GM21737 (cell line): ENCODE data around the gene SLCO4A1.

Experiments used
- ATAC-seq: cut with Tn5 transposase; IDR thresholded peaks from one replicate; pipeline ENCODE4 v1.9.1; 2021; ENCODE audit warnings: mild to moderate bottlenecking, moderate library complexity; ENCODE audit not compliant: unreplicated experiment

SLCO4A1 gene

DNA sequence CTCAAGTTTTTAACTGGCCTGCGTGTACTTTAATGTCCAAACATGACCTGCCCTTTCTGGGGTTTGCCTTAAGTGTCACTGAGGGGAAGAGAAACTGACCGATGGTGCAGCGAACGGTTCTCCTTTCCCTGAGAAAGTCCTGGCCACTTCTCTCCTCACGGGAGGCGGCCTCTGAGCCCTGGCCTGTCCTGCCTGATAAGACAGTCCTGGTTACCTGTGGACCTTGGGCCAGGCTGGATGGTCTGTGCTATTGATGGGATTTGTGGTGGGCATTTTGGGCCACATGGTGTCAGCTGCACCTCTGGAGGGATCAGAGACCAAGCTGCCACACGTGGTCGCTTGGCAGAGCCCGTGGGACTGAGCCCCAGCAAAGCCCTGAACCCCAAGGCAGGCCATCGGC lies 54.7 kb downstream of the SLCO4A1 start:
- ATAC-seq, result no peak

GRCh38 chr20:62697468-62697912 lies 55.2 kb downstream of the SLCO4A1 start:
- ATAC-seq, result no peak

- no peak for ATAC-seq
These were observed 55.9 kb downstream of the SLCO4A1 start for GRCh38 chr20:62698231-62698630.

DNA sequence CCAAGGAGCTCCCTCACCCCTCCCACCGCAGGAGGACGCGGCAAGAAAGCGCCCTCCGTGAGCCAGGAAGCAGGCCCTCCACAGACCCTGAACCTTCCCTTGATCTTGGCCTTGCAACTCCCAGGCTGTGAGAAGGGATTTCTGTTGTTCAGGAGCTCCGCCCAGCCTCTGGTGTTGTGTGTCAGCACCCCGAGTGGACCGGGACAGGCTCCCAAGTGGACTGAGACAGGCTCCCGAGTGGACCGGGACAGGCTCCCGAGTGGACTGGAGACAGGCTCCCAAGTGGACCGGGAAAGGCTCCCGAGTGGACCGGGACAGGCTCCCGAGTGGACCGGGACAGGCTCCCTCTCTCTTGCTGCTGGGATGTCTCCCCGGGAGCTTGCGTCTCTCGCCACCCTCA lies 57.0 kb downstream of the SLCO4A1 start:
- no peak for ATAC-seq

- ATAC-seq, result no peak
These were observed 57.4 kb downstream of the SLCO4A1 start for GRCh38 chr20:62699741-62700140.

DNA sequence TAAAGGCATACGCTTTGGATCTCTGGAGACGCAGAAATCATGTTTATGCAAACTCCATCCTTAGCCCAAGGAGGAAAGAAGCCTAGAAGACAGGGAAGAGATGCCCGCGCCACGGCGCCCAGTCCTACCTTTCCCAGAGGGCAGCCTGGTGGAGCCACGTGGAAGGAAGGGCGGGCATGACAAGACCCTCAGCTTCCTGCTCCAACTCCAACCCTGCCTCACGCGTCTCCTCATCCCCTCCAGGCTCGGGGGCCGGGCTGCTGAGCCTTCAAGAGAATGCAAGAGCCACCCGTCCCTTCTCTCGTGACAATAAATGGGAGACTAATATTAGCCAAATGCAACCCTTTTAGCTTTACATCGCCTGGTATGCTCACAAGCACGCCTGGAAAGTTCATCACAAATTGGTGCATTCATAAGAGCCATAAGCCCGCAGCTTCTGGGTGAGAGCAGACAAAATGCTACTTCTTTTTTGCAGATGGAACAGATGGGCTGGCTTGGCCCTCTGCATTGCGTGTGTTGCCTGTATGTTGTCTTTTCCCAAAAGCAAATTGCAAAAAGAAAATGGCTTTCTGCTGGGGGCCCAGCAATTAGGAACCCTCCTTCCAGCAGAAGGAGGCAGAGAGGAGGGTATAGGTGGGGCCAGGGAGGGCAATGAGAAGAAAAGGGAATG lies 58.1 kb downstream of the SLCO4A1 start:
- no peak for ATAC-seq

GRCh38 chr20:62701161-62702012 lies 59.1 kb downstream of the SLCO4A1 start:
- ATAC-seq, result no peak

GRCh38 chr20:62702013-62702300 lies 59.7 kb downstream of the SLCO4A1 start:
- no peak for ATAC-seq

DNA sequence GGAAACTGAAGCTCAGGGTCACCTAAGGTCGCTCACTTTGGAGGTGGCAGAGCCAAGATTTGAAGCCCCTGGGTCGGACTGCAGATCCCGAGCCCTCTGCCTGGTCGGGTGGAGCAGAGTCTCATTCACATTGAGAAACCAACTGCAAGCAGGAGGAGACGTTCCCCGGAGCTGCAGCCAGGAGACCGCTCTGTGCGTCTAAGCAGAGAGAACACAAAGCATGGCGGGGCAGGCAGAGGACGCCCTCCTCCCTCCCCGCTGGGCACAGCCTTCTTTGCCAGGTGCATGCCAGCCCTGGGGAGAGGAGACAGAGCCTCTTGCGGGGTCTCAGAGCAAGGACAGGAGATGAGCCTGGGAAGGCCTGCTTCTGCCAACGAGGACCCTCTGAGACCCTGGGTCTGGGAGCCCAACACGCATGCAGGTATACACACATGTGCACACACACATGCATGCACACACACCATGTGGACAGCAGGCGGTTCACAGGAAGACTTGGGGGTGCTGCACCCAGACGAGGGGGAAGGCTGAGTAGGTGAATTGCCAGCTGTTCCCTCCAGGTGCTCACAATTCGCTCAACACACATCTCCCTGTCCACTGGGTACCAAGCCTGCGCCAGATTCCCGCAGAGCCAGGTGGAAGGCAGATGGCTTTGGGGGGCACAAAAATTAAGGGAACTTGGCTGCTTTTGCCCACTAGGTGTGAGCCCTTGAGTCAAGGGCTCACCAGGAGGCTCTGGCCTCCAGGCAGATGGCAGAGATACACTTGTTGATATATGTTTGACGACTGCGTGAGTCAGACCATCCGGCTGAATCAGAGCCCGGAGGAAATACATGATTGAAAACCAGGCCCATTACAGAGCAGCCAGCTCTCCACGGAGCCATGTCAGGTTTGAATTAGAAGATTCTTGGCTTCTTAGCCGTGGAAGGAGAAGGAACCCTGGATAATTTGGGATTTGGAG lies 60.9 kb downstream of the SLCO4A1 start:
- ATAC-seq, result no peak

DNA sequence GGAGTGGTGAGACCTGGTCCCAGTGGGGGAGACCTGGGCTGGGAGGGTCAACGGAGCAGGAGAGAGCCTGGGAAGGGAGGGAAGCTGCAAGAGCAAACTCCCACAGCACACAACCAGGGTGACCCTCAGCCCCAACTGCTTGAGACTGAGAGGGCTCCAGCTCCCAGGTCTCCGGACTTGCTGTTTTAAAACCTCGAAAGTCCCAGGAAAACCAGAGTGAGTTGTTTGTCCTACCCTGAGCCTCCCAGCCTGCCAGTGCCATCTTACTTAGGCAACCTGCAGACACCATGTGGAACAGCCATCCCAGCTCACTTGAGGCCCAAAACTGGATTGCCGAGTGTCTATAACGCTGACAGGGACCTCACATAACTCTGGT lies 61.5 kb downstream of the SLCO4A1 start:
- ATAC-seq, result no peak

- ATAC-seq, result no peak
These were observed 62.1 kb downstream of the SLCO4A1 start for GRCh38 chr20:62704341-62704948.

DNA sequence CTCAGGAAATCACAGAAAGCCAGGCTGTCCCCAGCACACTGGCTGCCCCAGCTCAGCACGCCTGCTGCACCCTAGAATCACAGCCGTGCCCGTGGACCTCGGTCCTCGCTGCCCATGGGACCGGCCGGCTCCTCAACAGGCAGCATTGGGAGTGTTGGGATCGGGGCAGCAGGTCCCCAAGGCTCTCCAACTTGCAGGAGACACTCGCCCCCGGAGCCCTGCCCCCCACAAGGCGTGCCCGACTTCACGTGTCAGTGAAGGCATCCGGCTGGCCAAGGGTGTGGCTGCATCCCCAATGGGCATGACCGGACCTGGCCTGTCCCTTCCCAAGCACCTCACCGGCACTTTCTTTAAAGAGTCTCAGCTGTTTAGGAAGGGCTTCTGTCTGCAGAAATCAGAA lies 63.3 kb downstream of the SLCO4A1 start:
- ATAC-seq, result no peak

DNA sequence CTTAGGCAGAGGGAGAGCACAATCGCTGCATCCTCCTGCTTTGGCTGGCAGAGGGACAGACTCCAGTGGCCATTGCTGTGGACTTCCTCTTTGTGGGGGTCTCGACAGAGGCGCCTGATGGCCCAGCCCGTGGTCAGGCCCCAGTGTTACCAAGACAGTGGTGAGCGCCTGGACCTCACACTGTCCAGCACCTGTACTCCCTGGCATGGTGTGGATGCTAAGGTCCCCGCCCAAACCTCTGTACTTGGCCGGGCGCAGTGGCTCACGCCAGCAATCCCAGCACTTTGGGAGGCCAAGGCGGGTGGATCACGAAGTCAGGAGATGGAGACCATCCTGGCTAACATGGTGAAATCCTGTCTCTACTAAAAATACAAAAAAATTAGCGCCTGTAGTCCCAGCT lies 64.0 kb downstream of the SLCO4A1 start:
- ATAC-seq, result no peak

DNA sequence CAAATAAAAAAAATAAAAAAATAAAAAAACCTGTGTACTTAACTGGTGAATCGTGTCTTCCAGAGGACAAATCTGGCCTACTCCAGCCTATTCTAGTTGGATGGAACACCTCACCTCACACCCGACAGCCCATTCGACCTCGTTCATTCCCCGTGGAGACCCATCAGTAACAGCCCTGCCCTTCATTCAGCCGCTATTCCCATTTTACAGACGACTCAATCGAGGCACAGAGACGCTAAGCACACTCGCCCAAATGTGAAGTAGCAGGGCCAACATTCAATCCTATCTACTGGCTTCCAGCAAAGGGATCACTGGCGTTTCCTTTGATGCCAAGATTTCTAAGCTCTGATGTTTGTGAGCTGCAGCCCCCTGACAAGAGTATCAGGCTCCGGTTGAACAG lies 64.6 kb downstream of the SLCO4A1 start:
- ATAC-seq, result no peak

- ATAC-seq, result no peak
These were observed 65.1 kb downstream of the SLCO4A1 start for GRCh38 chr20:62707276-62707920.

DNA sequence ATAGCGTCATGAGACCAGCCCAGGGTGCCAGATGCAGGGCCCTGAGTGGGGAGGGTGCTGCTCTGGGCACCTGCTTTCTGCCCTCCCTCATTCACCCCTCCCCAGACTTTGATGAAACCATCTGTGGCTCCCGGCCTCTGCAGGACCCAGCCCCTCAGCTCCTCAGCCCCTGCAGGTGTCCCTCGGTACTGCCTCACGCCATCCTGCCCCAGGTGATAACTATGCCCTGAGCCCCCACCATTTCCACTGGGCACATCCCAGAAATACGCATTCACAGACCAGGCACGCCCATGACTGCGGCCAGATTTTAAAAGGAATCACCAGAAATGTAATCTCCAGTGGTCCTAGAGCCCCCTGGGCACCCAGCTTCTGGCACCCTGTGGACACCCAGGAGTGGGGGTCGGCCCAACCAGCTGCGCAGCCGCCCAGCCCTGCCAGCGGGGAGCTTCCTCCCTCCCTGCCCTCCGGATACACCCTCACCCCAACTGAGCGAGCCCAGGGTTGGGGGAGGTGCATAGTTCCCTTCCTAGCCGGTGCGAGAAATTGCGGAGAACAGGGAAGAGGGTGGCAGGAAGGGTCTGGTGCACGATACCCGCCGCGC lies 65.7 kb downstream of the SLCO4A1 start:
- ATAC-seq, result no peak

- ATAC-seq, result no peak
These were observed 66.6 kb downstream of the SLCO4A1 start, which contains the start of gene NTSR1 for GRCh38 chr20:62708591-62709536. TSS of gene NTSR1 (plus strand) at chr20:62708836. CDS start at chr20:62709208, 372 bp downstream.

GRCh38 chr20:62709537-62709905 lies 67.2 kb downstream of the SLCO4A1 start:
- no peak for ATAC-seq
